ENCODE data around the gene ABCC8.
"Not testable (repeated sequence)": the region's sequence is repeated elsewhere in the genome, so short reads cannot be mapped to it uniquely, and the experiment has no call there.

The ABCC8 gene

DNA sequence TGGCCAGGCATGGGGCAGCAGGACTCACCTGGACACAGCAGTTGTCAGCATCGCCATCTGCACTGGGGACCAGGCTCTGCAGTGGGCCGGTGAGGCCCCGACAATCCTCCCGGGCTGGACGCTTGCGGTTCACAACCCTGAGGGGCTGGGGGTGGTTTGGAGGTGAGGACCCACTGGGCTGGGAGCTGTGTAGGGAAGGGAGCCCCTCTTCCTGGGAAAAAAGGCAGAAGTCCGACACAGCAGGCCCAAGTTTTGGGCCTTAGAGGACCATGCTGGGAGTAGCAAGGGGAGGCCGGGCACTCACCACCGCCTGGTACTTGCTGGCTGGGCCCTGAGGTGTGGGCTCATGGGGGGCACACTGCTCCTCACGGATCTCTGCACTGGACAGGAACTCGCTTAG lies 48.4 kb downstream of the ABCC8 start:
- Histone ChIP-seq H3K27ac (no peak overlapping the region), H3K9ac (no peak overlapping the region), H2AFZ (ENCODE audit: low read depth) (no peak overlapping the region), H3K79me2 (ENCODE audit: insufficient read depth, low read depth) (no peaks in the 10 kb centered on the region), H3K4me1 (ENCODE audit: low read depth, poor library complexity, severe bottlenecking) (no peaks in the 10 kb centered on the region), H3K4me3 (IDR thresholded peaks at IDR 0.05; ENCODE audit: insufficient read depth, low read depth, low read length) (no peak overlapping the region), H3K4me2 (no peak overlapping the region), H3K36me3 (ENCODE audit: insufficient read depth) (no peaks in the 10 kb centered on the region), H4K20me1 (ENCODE audit: insufficient read depth) (no peaks in the 10 kb centered on the region), H3K27me3 (ENCODE audit: insufficient read depth, low read depth) (no peaks in the 10 kb centered on the region)
- TF ChIP-seq, protein P1, sequence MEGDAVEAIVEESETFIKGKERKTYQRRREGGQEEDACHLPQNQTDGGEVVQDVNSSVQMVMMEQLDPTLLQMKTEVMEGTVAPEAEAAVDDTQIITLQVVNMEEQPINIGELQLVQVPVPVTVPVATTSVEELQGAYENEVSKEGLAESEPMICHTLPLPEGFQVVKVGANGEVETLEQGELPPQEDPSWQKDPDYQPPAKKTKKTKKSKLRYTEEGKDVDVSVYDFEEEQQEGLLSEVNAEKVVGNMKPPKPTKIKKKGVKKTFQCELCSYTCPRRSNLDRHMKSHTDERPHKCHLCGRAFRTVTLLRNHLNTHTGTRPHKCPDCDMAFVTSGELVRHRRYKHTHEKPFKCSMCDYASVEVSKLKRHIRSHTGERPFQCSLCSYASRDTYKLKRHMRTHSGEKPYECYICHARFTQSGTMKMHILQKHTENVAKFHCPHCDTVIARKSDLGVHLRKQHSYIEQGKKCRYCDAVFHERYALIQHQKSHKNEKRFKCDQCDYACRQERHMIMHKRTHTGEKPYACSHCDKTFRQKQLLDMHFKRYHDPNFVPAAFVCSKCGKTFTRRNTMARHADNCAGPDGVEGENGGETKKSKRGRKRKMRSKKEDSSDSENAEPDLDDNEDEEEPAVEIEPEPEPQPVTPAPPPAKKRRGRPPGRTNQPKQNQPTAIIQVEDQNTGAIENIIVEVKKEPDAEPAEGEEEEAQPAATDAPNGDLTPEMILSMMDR (conservative IDR thresholded peaks at IDR 0.05; ENCODE audit: low read depth, low read length) = no peak

DNA sequence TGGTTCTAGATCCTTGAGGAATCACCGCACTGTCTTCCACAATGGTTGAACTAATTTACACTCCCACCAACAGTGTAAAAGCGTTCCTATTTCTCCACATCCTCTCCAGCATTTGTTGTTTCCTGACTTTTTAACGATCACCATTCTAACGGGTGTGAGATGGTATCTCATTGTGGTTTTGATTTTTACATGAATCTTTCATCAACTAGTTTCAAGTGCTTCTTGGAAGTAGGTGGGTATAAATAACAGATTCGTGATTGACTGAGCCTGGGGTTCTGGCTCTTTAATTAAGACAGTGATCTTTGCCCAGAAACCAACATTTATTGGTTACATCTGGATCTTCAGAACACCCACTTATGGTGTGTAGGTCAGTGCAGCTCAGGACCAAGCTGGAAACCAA lies 50.4 kb downstream of the ABCC8 start:
- not testable (repeated sequence) for H3K27me3 ChIP-seq (ENCODE audit: insufficient read depth, low read depth); H3K36me3 ChIP-seq (ENCODE audit: insufficient read depth); H3K9ac ChIP-seq; H3K79me2 ChIP-seq (ENCODE audit: insufficient read depth, low read depth); H3K4me2 ChIP-seq; H2AFZ ChIP-seq (ENCODE audit: low read depth); H3K27ac ChIP-seq; H4K20me1 ChIP-seq (ENCODE audit: insufficient read depth); H3K4me3 ChIP-seq (IDR thresholded peaks at IDR 0.05; ENCODE audit: insufficient read depth, low read depth, low read length); H3K4me1 ChIP-seq (ENCODE audit: low read depth, poor library complexity, severe bottlenecking)

DNA sequence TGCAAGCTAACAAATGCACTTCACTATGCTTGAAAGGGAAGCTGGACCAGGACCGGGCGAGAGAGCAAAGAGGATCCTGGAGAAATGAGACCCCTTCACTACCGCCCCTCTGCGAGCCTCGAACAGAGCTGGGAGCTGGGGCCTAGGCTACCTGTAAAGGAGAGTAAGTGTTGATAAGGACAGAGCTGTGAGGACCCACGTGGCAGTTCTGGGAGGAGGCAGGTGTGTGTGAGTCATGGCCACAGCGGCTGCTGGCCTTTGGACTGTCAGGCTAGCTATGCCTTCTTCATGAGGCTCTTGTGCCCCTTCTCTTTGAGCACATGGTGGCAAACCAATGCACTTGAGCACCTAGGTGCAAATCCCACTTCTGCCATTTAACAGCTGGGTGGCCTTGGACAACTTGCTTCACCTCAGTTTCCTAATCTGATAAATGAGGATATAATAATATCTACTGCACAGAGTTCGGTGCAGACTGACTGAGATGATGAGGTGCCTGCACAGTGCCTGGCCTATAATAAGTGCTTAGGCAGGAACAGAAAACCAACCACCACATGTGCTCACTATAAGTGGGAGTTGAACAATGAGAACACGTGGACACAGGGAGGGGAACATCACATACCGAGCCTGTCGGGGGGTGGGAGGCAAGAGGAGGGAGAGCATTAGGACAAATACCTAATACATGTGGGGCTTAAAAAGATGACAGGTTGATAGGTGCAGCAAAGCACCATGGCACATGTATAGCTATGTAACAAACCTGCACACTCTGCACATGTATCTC lies 52.9 kb downstream of the ABCC8 start:
- Histone ChIP-seq H3K4me3 (IDR thresholded peaks at IDR 0.05; ENCODE audit: insufficient read depth, low read depth, low read length) (no peak overlapping the region), H3K9ac (no peak overlapping the region), H3K27ac (no peak overlapping the region), H3K36me3 (ENCODE audit: insufficient read depth) (no peaks in the 10 kb centered on the region), H4K20me1 (ENCODE audit: insufficient read depth) (no peaks in the 10 kb centered on the region), H3K4me1 (ENCODE audit: low read depth, poor library complexity, severe bottlenecking) (no peaks in the 10 kb centered on the region), H3K79me2 (ENCODE audit: insufficient read depth, low read depth) (no peaks in the 10 kb centered on the region), H3K27me3 (ENCODE audit: insufficient read depth, low read depth) (no peaks in the 10 kb centered on the region), H3K4me2 (no peak overlapping the region), H2AFZ (ENCODE audit: low read depth) (no peak overlapping the region)
- TF ChIP-seq, protein P1 (conservative IDR thresholded peaks at IDR 0.05; ENCODE audit: low read depth, low read length) = no peak

DNA sequence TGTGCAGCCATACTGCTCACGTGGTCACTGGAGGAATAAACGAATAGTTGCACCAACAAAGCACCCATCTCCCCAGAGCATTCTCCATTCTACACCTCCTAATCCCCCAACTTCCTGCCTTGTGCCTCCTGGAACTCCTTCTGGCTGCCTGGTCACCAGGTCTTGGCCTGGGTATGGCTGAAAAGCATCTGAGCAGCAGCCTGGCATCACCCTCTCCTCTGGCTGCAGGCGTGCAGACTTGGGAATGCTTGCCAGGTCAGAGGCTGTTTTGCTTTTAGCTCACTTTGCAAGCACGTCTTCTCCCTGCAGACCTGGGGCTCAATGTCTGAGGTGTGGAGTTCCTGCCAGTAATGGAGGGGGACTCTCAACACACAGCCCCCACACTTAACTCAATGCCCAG lies 54.9 kb downstream of the ABCC8 start:
- Histone ChIP-seq H2AFZ (ENCODE audit: low read depth) (no peak overlapping the region), H3K36me3 (ENCODE audit: insufficient read depth) (no peaks in the 10 kb centered on the region), H3K4me3 (IDR thresholded peaks at IDR 0.05; ENCODE audit: insufficient read depth, low read depth, low read length) (no peak overlapping the region), H3K79me2 (ENCODE audit: insufficient read depth, low read depth) (no peaks in the 10 kb centered on the region), H3K27me3 (ENCODE audit: insufficient read depth, low read depth) (no peaks in the 10 kb centered on the region), H3K9ac (no peak overlapping the region), H3K4me1 (ENCODE audit: low read depth, poor library complexity, severe bottlenecking) (no peaks in the 10 kb centered on the region), H3K27ac (no peak overlapping the region), H3K4me2 (no peak overlapping the region), H4K20me1 (ENCODE audit: insufficient read depth) (no peaks in the 10 kb centered on the region)
- TF ChIP-seq, protein P1 (conservative IDR thresholded peaks at IDR 0.05; ENCODE audit: low read depth, low read length) = no peak

DNA sequence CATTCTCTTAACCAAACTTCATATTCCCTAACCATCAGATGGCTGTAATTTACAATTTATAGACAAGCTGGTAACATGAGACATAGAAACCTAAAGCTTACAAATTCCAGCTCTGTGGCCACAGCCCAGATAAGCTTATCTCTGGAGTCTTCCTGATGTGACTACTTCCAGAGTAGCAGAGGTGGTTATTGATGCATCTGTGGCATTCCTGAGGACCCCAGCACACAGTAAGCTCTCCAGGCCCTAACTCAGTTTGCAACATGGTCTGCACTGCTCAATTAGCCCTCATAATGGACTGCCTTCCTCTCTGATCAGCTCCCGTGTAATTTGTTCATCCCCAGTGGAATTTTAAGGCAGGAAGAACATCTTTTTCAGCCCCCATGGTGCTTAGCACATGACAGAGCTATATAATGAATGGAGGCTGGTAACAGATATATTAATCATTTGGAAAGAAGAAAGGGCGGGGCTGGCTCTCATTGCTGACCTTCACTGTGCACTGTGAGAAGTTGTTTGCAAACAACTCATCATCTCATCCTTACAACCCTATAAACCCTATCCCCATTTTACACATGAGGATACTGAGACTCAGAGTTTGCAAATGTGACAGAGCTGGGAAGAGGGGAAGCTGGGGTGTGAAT lies 58.1 kb downstream of the ABCC8 start:
- H4K20me1 ChIP-seq (ENCODE audit: insufficient read depth) = no peaks in the 10 kb centered on the region
- no peaks in the 10 kb centered on the region for H3K4me1 ChIP-seq (ENCODE audit: low read depth, poor library complexity, severe bottlenecking)
- TF ChIP-seq, protein P1 (conservative IDR thresholded peaks at IDR 0.05; ENCODE audit: low read depth, low read length) = no peak
- H3K9ac ChIP-seq = no peak overlapping the region
- H3K27me3 ChIP-seq (ENCODE audit: insufficient read depth, low read depth) = no peaks in the 10 kb centered on the region
- H3K79me2 ChIP-seq (ENCODE audit: insufficient read depth, low read depth) = no peaks in the 10 kb centered on the region
- no peak overlapping the region for H3K4me2 ChIP-seq
- H3K36me3 ChIP-seq (ENCODE audit: insufficient read depth) = no peaks in the 10 kb centered on the region
- no peak overlapping the region for H3K4me3 ChIP-seq (IDR thresholded peaks at IDR 0.05; ENCODE audit: insufficient read depth, low read depth, low read length)
- no peak overlapping the region for H3K27ac ChIP-seq
- no peak overlapping the region for H2AFZ ChIP-seq (ENCODE audit: low read depth)

All from KMS-11 (cell line).